GM19395 (cell line): ENCODE results near the gene CCDC30.

Experiments
- ATAC-seq: cut with Tn5 transposase; IDR thresholded peaks from one replicate; pipeline ENCODE4 v1.9.1; 2021; ENCODE audit warnings: mild to moderate bottlenecking, moderate library complexity; ENCODE audit not compliant: unreplicated experiment

CCDC30 gene

DNA sequence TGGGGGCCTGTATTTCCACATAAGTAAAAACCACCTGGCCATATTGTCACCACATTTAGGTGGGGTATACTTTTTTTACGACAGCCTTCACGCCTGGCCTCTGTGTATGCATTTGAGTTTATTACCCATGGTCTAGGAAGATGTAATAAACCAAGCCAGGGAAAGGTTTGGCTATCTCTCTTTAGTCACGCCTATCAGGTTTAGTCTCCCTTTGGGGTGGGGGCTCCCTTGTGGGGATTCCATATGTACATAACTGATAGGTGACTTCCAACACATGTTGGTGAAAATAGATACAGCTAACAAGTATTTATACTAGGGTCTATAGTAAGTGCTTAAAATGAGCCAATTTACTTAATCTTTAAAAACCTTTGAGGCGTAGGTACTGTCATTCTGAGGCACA, 223.3 kb downstream of the CCDC30 start:
- ATAC-seq = no peak

DNA sequence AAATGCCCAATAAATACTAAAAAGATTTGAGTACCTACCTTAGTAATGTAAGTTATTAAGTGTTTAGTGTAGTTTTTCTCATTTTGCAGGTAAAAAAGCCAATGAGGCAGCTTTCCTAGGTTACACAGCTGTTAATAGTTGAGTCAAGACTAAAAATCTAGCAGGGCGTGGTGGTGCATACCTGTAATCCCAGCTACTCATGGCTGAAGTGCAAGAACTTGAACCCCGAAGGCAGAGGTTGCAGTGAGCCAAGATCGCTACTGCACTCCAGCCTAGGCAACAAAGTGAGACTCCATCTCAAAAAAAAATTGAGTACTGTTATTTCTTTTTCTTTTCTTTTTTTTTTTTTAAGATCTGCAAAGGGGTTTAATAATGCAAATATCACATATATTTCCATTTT, 226.8 kb downstream of the CCDC30 start:
- no peak for ATAC-seq

DNA sequence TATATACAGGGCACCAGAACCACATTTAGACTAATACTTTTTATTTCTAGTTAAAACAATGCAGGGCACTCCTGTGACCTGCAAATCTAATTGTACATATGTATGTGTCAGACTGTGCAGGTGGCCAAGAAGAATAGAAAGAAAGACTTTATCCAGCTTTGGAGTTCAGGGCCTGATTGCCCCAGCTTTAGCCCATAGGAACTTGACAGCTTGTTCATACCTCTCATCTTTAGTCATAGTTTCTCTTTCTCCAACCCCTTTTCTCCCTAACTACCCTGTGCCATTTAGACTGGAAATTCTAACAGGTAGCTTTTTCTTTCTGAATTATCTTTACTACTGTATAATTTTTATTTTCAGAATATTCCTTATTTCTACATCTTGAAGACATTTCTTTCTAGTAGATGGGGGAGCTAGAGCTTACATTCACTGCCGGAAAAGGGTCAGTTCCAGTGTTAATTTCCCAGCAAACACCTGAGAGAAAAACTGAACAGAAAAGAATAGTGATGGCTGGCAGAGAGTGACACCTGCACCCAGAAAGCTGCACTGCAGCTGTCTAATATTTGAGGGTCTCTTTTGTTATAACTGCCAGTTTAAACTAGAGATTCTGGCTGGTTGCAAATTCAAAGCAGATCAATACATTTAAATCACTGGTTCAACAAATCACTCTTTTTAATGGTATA, 227.5 kb downstream of the CCDC30 start:
- ATAC-seq = no peak

DNA sequence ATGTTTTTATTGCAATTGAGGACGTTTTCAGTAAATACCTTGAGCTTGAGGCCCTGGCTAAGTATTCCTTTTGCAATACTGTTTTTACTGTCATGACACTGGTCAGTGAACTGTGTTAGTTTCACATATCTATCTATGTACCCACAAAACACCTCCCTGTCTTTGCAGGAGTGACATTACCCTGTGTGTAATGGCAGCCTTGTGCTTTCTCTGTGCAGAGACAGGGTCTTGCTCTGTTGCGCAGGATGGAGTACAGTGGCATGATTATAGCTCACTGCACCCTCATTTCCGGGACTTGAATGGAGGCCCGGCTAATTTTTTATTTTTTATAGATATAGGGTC, 228.0 kb downstream of the CCDC30 start:
- ATAC-seq = no peak

DNA sequence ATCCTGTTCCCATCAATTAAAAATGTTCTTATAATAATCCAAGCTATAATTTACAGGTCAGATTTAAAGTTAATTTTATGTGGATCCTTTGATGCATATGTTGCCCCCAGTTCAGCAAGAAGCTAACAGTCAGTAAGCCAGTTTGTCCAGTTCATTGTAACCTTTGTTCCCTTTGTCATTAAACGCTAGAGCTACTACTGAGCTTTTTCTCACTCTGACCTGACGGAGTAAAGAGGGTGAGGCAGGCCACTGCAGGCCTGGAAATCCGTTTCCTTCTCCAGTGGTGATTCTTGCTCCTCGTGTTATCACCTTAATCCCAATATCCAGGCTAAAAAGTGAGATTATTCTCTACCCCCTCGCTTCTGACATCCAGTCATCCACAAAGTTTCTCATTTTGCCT, 229.4 kb downstream of the CCDC30 start:
- ATAC-seq = no peak

DNA sequence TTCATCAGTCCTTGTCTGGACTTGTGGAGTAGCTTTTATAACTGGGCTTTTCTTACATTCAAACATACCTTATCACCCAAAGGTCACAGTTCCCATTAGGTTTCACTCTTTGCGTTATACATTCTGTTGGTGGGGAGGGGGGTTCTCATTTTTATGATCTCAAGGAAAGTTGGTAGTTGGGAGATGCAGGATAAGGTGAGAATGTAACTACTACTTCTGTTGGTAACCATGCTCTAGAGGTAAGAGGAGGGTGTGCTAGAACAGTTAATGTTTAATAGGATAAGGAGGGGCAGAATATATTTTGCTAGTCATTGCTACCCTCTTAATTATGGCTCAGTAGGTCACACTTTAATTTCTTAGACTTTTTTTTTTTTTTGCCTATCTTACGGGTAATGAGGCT, 229.8 kb downstream of the CCDC30 start:
- no peak for ATAC-seq

DNA sequence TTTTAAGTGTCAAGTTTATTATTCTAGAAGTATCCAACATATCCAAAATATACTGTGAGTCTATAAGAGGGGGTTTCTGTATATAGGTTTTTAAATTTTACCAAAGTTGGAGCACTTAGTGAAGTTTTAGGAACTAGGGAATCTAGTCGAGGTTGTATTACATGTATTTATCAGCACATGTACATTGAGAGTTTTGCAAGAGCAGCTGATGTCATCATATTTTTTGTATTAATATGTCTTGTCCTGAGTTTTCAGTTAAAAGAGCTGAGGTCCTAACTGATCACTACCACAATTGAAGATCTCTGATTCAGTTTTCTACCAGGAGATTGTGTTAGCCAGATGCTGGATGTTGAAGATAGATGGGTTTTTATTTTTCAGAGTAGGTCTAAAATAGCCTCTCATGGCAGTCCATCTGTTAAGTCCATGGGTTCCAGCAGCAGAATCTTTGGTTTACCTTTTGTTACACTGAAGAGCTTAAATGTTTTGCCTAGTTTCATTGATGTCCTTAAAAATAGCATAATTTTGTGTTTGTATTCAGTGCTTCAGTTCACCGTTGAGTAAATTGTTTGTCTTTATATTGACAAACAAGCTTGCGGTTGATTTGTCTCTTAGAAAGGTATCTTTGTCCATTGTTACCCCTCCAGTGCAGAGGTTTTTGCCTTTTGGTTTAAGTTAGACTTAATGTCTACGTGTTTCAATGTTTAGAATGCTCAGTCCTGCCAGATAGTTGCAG, 235.2 kb downstream of the CCDC30 start:
- ATAC-seq = no peak

DNA sequence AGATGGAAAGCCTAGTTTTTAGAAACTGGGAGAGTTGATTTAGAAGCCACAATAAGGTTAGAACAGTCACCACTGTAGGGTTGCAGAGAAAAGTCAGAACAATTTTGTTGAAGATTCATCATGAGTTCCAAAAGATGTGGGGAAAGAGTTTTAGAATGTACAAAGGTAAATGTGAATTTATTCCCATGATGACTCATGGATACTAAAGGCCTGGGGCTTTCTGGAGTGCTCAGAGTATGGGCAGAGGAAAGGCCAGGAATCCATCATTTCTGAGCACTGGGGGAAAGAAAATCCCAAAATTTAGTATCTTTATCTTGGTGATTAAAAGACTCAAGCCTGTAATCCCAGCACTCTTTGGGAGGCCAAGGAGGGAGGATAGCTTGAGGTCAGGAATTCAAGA, 236.9 kb downstream of the CCDC30 start:
- ATAC-seq = no peak

DNA sequence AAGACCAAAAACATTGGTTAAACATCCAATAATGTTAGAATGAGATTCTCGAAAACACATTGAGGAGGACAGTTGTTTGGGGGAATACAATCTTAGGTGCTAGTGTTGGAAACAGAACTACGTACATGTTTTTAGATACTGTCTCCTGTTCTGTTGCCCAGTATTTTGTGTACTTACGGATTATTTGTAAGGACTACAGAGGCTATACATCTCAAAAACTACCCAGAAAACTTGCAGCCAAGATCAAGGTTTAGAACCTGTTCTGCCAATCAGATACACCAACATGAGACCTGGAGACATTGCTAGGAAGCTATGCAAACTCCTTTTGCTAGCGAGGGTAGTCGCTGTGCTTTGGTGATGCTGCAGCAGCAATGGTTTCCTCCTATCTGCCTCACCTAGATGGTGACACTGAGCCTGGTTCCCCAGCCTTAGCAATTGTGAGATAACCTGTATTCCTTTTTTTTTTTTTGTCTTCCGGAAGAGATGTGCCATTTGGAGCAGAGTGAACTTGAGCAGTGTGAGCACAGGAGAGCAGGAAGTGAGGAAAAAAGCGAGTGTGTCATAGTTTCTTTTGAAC, 240.9 kb downstream of the CCDC30 start:
- ATAC-seq = no peak
